Ishikawa (cell line): ENCODE results near the gene TRPM2.

Source experiments
- CEBPB ChIP-seq: IDR thresholded peaks from 2 replicates; pipeline ENCODE4 v1.6.1; 2012
- CREB1 ChIP-seq: IDR thresholded peaks from 2 replicates; pipeline ENCODE4 v1.6.1; 2012; ENCODE audit warnings: low read depth
- EGR1 ChIP-seq: IDR thresholded peaks from 2 replicates; pipeline ENCODE4 v1.6.1; 2012
- EP300 ChIP-seq: IDR thresholded peaks from 2 replicates; pipeline ENCODE4 v1.6.1; 2012; ENCODE audit warnings: borderline replicate concordance
- FOXM1 ChIP-seq: IDR thresholded peaks from 2 replicates; pipeline ENCODE4 v1.6.1; 2012; ENCODE audit warnings: low read depth, borderline replicate concordance
- MAX ChIP-seq: IDR thresholded peaks from 2 replicates; pipeline ENCODE4 v1.6.1; 2012
- NFIC ChIP-seq: IDR thresholded peaks from 2 replicates; pipeline ENCODE4 v1.6.1; 2012
- RAD21 ChIP-seq: IDR thresholded peaks from 2 replicates; pipeline ENCODE4 v1.6.1; 2012; ENCODE audit warnings: low read depth
- TAF1 ChIP-seq: IDR thresholded peaks from 2 replicates; pipeline ENCODE4 v1.6.1; 2012; ENCODE audit warnings: low read depth, mild to moderate bottlenecking
- TCF12 ChIP-seq: IDR thresholded peaks from 2 replicates; pipeline ENCODE4 v1.6.1; 2012; ENCODE audit warnings: low read depth
- TEAD4 ChIP-seq: IDR thresholded peaks from 2 replicates; pipeline ENCODE4 v1.6.1; 2012
- YY1 ChIP-seq: IDR thresholded peaks from 2 replicates; pipeline ENCODE4 v1.6.1; 2012; ENCODE audit warnings: low read depth
- ZBTB7A ChIP-seq: IDR thresholded peaks from 2 replicates; pipeline ENCODE4 v1.6.1; 2012; ENCODE audit warnings: low read depth
- TF ChIP-seq, protein P1 (sequence below): IDR thresholded peaks from 2 replicates; pipeline ENCODE4 v1.6.1; 2012
- TF ChIP-seq, protein P2 (sequence below): IDR thresholded peaks from 2 replicates; pipeline ENCODE4 v1.6.1; 2012; ENCODE audit warnings: low read depth, mild to moderate bottlenecking

Gene TRPM2

DNA sequence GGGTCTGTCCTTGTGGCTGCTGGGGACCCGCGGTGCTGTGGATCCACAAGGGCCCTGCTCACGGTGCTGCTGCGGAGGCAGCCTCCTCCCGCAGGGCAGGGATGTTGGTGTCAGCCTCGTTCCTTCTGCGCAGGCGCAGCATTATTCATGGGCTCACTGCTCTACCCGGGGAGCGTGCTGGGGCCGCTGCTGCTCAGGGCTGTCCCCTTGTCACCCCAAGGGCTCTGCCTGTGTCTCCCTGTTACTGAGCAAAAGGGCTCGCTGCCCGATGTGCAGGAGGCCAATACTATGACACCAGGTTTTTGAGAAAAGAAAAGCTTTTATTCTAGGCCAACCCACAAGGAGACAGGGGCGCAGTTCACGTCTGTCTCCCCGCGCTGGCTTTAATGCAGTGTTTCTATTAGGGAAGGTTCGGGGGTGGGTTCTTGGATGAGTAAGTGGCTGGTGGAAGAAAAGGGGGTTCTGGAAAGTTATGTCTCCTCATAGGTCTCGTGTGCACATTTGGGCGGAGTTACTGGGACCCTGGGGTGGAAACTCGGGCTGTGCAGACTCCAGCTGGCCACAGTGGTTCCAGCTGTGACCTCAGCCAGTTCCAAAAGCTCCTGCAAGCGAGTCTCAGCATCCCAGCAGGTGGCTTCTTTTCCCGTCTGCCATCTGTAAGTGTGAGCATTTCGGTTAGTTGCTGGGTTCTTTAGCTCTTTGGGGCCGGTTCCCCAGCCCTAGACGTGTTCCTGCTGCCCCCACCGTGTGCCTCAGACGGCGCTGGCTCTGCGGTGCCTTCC, 61.1 kb downstream of the TRPM2 start:
- TF ChIP-seq EGR1, result no peak

GRCh38 chr21:44415073-44416025, 61.9 kb downstream of the TRPM2 start:
- TF ChIP-seq TEAD4 (no peak), EGR1 (no peak), YY1 (no peak), RAD21 (no peak), CREB1 (no peak), TAF1 (no peak), EP300 (no peak), CEBPB (no peak), TCF12 (no peak), MAX (no peak), ZBTB7A (no peak), NFIC (no peak), FOXM1 (no peak)
- TF ChIP-seq, protein P1, sequence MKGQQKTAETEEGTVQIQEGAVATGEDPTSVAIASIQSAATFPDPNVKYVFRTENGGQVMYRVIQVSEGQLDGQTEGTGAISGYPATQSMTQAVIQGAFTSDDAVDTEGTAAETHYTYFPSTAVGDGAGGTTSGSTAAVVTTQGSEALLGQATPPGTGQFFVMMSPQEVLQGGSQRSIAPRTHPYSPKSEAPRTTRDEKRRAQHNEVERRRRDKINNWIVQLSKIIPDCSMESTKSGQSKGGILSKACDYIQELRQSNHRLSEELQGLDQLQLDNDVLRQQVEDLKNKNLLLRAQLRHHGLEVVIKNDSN, result no peak
- TF ChIP-seq, protein P2, sequence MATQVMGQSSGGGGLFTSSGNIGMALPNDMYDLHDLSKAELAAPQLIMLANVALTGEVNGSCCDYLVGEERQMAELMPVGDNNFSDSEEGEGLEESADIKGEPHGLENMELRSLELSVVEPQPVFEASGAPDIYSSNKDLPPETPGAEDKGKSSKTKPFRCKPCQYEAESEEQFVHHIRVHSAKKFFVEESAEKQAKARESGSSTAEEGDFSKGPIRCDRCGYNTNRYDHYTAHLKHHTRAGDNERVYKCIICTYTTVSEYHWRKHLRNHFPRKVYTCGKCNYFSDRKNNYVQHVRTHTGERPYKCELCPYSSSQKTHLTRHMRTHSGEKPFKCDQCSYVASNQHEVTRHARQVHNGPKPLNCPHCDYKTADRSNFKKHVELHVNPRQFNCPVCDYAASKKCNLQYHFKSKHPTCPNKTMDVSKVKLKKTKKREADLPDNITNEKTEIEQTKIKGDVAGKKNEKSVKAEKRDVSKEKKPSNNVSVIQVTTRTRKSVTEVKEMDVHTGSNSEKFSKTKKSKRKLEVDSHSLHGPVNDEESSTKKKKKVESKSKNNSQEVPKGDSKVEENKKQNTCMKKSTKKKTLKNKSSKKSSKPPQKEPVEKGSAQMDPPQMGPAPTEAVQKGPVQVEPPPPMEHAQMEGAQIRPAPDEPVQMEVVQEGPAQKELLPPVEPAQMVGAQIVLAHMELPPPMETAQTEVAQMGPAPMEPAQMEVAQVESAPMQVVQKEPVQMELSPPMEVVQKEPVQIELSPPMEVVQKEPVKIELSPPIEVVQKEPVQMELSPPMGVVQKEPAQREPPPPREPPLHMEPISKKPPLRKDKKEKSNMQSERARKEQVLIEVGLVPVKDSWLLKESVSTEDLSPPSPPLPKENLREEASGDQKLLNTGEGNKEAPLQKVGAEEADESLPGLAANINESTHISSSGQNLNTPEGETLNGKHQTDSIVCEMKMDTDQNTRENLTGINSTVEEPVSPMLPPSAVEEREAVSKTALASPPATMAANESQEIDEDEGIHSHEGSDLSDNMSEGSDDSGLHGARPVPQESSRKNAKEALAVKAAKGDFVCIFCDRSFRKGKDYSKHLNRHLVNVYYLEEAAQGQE, result no peak

DNA sequence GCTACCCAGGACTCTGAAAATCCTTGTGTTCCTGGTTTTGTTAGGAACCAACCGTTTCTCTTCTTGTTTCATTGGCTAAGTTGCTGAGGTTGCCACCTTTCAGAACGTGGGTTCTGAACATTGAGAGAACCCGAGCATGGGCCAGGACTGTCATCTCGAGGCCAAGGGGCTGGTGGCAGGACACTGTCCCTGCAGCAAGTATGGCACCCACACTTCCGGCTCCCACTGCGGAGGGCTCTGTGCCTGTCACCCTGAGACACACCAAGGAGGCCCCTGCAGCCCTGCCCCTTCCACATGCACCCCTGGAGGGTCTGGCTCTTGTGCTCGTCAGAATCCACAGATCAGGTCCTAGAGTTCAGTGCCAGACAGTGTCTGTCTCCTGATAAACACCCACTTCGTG, 62.8 kb downstream of the TRPM2 start:
- TF ChIP-seq, protein P2, result no peak
- no peak for TF ChIP-seq CEBPB
- TF ChIP-seq CREB1, result no peak
- TF ChIP-seq RAD21, result no peak
- no peak for TF ChIP-seq EGR1
- TF ChIP-seq TAF1, result no peak
- TF ChIP-seq MAX, result no peak
- TF ChIP-seq TCF12, result no peak
- no peak for TF ChIP-seq TEAD4
- TF ChIP-seq YY1, result no peak
- TF ChIP-seq, protein P1, result no peak
- TF ChIP-seq FOXM1, result no peak
- no peak for TF ChIP-seq ZBTB7A
- TF ChIP-seq NFIC, result no peak
- no peak for TF ChIP-seq EP300

- no peak for TF ChIP-seq CREB1
- TF ChIP-seq, protein P2, result no peak
- TF ChIP-seq, protein P1, result no peak
- TF ChIP-seq NFIC, result no peak
These were observed 64.9 kb downstream of the TRPM2 start for GRCh38 chr21:44418108-44418875.
